ENCODE data around the gene RAMP3. TPM values are rescaled to one million over a fixed set of nuclear protein-coding genes. Genes with fewer than 3 reads are reported as not detected.

RAMP3 gene
- total RNA-seq, 1 donor from 2014 or later, result not detected

DNA sequence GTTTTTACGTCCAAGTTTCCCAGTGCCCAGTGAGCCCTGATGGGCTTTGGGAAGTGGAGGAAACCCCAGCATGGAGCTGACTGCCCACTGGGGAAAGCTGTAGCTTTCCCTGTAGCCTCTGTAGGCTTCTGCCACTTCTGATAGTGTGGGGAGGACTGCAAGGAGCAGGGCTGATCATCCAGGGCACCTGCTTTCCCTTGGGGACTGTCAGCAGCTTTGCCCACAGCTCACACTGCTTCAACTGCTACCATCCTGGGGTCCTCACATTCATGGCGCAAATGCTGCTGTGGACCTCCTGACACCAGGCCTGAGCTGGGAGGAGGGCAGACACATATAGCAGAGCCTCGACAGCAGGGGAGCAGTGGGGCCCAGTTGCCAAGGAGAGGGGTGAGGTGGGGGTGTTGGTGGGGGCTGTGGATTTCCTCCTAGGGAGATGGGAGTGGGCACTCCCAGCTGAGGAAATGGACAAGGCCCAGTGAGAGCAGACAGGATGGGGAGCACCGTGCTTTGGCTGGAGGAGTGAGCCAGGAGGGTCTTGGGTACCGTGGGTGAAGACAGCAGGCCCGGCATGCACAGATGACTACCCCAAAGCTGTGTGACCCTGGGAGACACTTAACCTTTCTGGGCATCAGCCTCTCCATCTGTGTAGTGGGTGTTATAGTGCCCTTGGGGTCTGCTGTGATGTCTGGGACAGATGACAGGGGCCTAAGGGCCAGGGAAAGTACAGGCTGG lies 16.2 kb downstream of the RAMP3 start:
- Mint-ChIP-seq H3K27me3 (ENCODE audit: unreplicated experiment) (peaks cover 4% of the 10 kb centered on the region), H3K27ac (ENCODE audit: unreplicated experiment) (no peak overlapping the region), H3K9me3 (ENCODE audit: unreplicated experiment) (peaks cover 3% of the 10 kb centered on the region), H3K36me3 (ENCODE audit: unreplicated experiment) (no peaks in the 10 kb centered on the region), H3K4me1 (ENCODE audit: low read depth, unreplicated experiment) (no peaks in the 10 kb centered on the region), H3K4me3 (ENCODE audit: unreplicated experiment) (no peak overlapping the region)
- TF ChIP-seq, protein P1, sequence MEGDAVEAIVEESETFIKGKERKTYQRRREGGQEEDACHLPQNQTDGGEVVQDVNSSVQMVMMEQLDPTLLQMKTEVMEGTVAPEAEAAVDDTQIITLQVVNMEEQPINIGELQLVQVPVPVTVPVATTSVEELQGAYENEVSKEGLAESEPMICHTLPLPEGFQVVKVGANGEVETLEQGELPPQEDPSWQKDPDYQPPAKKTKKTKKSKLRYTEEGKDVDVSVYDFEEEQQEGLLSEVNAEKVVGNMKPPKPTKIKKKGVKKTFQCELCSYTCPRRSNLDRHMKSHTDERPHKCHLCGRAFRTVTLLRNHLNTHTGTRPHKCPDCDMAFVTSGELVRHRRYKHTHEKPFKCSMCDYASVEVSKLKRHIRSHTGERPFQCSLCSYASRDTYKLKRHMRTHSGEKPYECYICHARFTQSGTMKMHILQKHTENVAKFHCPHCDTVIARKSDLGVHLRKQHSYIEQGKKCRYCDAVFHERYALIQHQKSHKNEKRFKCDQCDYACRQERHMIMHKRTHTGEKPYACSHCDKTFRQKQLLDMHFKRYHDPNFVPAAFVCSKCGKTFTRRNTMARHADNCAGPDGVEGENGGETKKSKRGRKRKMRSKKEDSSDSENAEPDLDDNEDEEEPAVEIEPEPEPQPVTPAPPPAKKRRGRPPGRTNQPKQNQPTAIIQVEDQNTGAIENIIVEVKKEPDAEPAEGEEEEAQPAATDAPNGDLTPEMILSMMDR (IDR thresholded peaks at IDR 0.05; ENCODE audit: partially characterized antibody, unreplicated experiment), result no peak
- no peak for DNase-seq

DNA sequence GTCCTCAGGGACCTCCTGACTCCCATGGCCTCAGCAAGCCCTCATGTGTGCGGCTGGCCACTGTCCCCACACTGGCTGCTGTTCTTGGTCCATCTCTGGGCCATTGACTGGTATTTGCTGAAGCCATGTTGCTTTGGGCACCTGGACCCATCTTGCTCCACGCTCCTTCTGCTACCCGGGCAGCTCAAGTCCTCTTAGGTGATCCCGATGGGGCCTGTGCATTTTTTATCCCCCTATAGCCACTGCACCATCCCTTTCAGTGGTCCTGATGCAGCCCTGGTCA lies 16.7 kb downstream of the RAMP3 start:
- Mint-ChIP-seq H3K27ac (ENCODE audit: unreplicated experiment) (no peak overlapping the region), H3K9me3 (ENCODE audit: unreplicated experiment) (peaks cover 3% of the 10 kb centered on the region), H3K36me3 (ENCODE audit: unreplicated experiment) (no peaks in the 10 kb centered on the region), H3K4me3 (ENCODE audit: unreplicated experiment) (no peak overlapping the region), H3K4me1 (ENCODE audit: low read depth, unreplicated experiment) (no peaks in the 10 kb centered on the region), H3K27me3 (ENCODE audit: unreplicated experiment) (peaks cover 4% of the 10 kb centered on the region)
- DNase-seq, result no peak
- TF ChIP-seq, protein P1 (IDR thresholded peaks at IDR 0.05; ENCODE audit: partially characterized antibody, unreplicated experiment), result no peak

DNA sequence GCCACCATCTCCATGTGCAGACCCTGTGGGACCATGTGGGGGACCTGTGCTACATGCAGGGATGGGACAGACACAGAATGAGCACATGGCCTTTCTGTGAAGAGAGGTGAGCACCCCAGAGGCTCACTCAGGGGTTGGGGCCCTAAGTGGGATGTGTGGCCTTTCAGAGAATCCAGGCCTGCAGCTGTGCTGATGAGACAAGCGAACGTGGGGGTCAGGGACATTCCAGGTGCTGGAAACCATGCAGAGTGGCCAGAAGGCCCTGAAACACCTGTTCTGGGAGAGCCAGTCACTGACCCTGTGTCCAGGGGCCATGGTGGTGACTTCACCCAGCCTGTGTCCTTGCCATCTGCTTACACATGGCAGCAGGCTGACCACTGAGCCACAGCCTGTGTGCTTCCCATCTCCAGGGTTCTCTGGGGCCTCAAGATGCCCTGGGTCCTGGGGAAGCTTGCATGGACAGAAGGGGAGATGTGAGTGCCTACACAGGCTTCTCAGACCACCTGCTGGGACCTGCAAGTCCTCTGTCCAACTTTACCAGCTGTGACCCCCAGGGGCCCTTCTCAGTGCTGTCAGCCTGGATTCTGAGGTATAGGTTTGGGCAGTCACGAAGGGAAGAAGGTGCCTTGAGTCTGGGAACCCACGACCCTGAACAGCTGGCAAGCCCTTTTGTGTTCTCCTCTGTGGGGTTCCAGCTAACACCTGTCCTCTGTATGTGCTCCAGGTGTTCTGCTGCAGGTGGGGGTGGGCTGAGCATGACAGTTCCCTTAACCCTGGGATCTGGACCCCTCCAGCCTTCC lies 17.6 kb downstream of the RAMP3 start:
- H3K36me3 Mint-ChIP-seq (ENCODE audit: unreplicated experiment), result no peaks in the 10 kb centered on the region
- no peak for DNase-seq
- TF ChIP-seq, protein P1 (IDR thresholded peaks at IDR 0.05; ENCODE audit: partially characterized antibody, unreplicated experiment), result no peak

DNA sequence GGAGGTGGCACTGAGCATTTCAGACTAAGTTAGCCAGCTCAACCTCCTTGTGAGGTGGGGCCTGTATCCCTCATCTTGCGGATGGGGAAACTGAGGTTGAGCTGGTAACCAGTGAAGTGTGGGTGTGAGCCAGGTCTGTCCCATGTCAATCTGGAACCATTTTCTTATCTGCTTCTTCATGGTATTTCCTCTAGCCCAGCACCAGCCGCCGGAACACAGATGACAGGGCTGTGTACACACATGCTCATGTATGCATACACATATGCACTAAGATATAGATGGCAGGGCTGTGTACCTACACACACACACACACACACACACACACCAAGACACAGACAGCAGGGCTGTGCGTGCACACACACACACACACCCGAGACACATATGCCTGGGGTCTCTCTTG lies 18.5 kb downstream of the RAMP3 start:
- H3K4me3 Mint-ChIP-seq (ENCODE audit: unreplicated experiment), result no peak overlapping the region
- no peaks in the 10 kb centered on the region for H3K4me1 Mint-ChIP-seq (ENCODE audit: low read depth, unreplicated experiment)
- H3K9me3 Mint-ChIP-seq (ENCODE audit: unreplicated experiment), result peaks cover 2% of the 10 kb centered on the region
- no peak for DNase-seq
- no peak overlapping the region for H3K27ac Mint-ChIP-seq (ENCODE audit: unreplicated experiment)
- no peaks in the 10 kb centered on the region for H3K36me3 Mint-ChIP-seq (ENCODE audit: unreplicated experiment)
- TF ChIP-seq, protein P1 (IDR thresholded peaks at IDR 0.05; ENCODE audit: partially characterized antibody, unreplicated experiment), result no peak
- H3K27me3 Mint-ChIP-seq (ENCODE audit: unreplicated experiment), result peaks cover 6% of the 10 kb centered on the region

More for the DNA sequence above, 17.6 kb downstream of the RAMP3 start:
- Mint-ChIP-seq H3K27me3 (ENCODE audit: unreplicated experiment) (peaks cover 6% of the 10 kb centered on the region), H3K4me3 (ENCODE audit: unreplicated experiment) (no peak overlapping the region), H3K9me3 (ENCODE audit: unreplicated experiment) (peaks cover 3% of the 10 kb centered on the region), H3K27ac (ENCODE audit: unreplicated experiment) (no peak overlapping the region), H3K4me1 (ENCODE audit: low read depth, unreplicated experiment) (no peaks in the 10 kb centered on the region)
